ENCODE results near the gene HDAC1.
A peak's percentile ranks its signal among the peaks of the same experiment; 100 is the strongest.
"Not testable (repeated sequence)": the region's sequence is repeated elsewhere in the genome, so short reads cannot be mapped to it uniquely, and the experiment has no call there.

HDAC1 gene

GRCh38 chr1:32276032-32276782 is 15.7 kb upstream of the HDAC1 start:
- no peak for DNase-seq (ENCODE audit: low read depth)
- H3K4me3 ChIP-seq (ENCODE audit: low read length), result no peak overlapping the region
- no peak for TF ChIP-seq CTCF (IDR thresholded peaks at IDR 0.05; ENCODE audit: insufficient read depth, low read depth, low read length, missing control alignments)

- not testable (repeated sequence) for DNase-seq (ENCODE audit: low read depth); H3K4me3 ChIP-seq (ENCODE audit: low read length)
Observed at GRCh38 chr1:32284777-32285176, 7.1 kb upstream of the HDAC1 start.

- no peak overlapping the region for H3K4me3 ChIP-seq (ENCODE audit: low read length)
- TF ChIP-seq CTCF (IDR thresholded peaks at IDR 0.05; ENCODE audit: insufficient read depth, low read depth, low read length, missing control alignments), result no peak
- DNase-seq (ENCODE audit: low read depth), result no peak
Observed at GRCh38 chr1:32285658-32286057, 6.2 kb upstream of the HDAC1 start.

GRCh38 chr1:32286763-32287162 is 5.1 kb upstream of the HDAC1 start:
- TF ChIP-seq CTCF (IDR thresholded peaks at IDR 0.05; ENCODE audit: insufficient read depth, low read depth, low read length, missing control alignments), result no peak
- no peak for DNase-seq (ENCODE audit: low read depth)
- H3K4me3 ChIP-seq (ENCODE audit: low read length), result no peak overlapping the region

- no peak for TF ChIP-seq CTCF (IDR thresholded peaks at IDR 0.05; ENCODE audit: insufficient read depth, low read depth, low read length, missing control alignments)
- H3K4me3 ChIP-seq (ENCODE audit: low read length), result no peak overlapping the region
- DNase-seq (ENCODE audit: low read depth), result peak; percentile 87
Observed at GRCh38 chr1:32289256-32289655, 2.6 kb upstream of the HDAC1 start.

GRCh38 chr1:32291145-32291707 is 657 bp upstream of the HDAC1 start:
- no peak for TF ChIP-seq CTCF (IDR thresholded peaks at IDR 0.05; ENCODE audit: insufficient read depth, low read depth, low read length, missing control alignments)
- H3K4me3 ChIP-seq (ENCODE audit: low read length), result peak overlapping the region; percentile 92
- DNase-seq (ENCODE audit: low read depth), result peak; percentile 86

GRCh38 chr1:32298211-32298610 is 6.3 kb downstream of the HDAC1 start:
- not testable (repeated sequence) for DNase-seq (ENCODE audit: low read depth); H3K4me3 ChIP-seq (ENCODE audit: low read length)

GRCh38 chr1:32299327-32299726 is 7.4 kb downstream of the HDAC1 start:
- no peak overlapping the region for H3K4me3 ChIP-seq (ENCODE audit: low read length)
- TF ChIP-seq CTCF (IDR thresholded peaks at IDR 0.05; ENCODE audit: insufficient read depth, low read depth, low read length, missing control alignments), result no peak
- no peak for DNase-seq (ENCODE audit: low read depth)

All from epithelial cell of esophagus (primary cell).